Stimulated activated naive CD8-positive, alpha-beta T cell treated with anti-CD3 and anti-CD28 coated beads, Interleukin-15, Interleukin-2, amounts not matched to agents 100 ng/mL and 50 ng/mL, for 24 hours (primary cell): ENCODE data around the gene ULK3.

ENCODE experiments used
- H3K27ac Mint-ChIP-seq: one replicate; pipeline ENCODE4 v1.8.0; 2021; ENCODE audit warnings: mild to moderate bottlenecking, mixed read lengths
- H3K27me3 Mint-ChIP-seq: one replicate; pipeline ENCODE4 v1.8.0; 2021; ENCODE audit warnings: mixed read lengths
- H3K36me3 Mint-ChIP-seq: one replicate; pipeline ENCODE4 v1.8.0; 2021; ENCODE audit warnings: low read depth, mixed read lengths
- H3K4me1 Mint-ChIP-seq: one replicate; pipeline ENCODE4 v1.8.0; 2021; ENCODE audit warnings: low read depth, mixed read lengths
- H3K4me3 Mint-ChIP-seq: one replicate; pipeline ENCODE4 v1.8.0; 2021; ENCODE audit warnings: mild to moderate bottlenecking, mixed read lengths
- H3K9me3 Mint-ChIP-seq: one replicate; pipeline ENCODE4 v1.8.0; 2021; ENCODE audit warnings: mixed read lengths

ULK3 gene

DNA sequence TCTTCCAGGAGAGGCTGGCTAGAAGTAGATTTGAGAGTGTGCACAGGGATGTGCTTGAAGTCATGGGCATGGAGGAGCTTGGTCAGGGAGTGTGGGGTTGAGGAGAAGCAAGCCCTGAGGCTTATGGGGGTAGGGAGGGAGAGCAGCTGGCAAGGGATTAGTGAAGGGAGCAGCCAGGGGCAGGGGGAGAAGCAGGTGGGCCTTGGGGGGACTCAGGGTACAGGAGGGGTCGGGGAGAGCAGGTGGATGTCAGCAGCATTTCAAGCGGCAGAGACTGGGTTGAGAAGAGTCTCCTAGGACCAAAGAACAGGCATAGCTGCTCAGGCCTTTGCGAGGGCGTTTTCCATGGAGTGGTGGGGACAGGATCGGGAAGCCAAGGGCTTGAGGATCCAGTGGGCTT is 33.7 kb downstream of the ULK3 start:
- no peaks in the 10 kb centered on the region for H3K27me3 Mint-ChIP-seq
- H3K36me3 Mint-ChIP-seq = peaks cover 7% of the 10 kb centered on the region
- no peaks in the 10 kb centered on the region for H3K9me3 Mint-ChIP-seq
- no peak overlapping the region for H3K27ac Mint-ChIP-seq
- peaks cover 34% of the 10 kb centered on the region for H3K4me1 Mint-ChIP-seq
- no peak overlapping the region for H3K4me3 Mint-ChIP-seq

DNA sequence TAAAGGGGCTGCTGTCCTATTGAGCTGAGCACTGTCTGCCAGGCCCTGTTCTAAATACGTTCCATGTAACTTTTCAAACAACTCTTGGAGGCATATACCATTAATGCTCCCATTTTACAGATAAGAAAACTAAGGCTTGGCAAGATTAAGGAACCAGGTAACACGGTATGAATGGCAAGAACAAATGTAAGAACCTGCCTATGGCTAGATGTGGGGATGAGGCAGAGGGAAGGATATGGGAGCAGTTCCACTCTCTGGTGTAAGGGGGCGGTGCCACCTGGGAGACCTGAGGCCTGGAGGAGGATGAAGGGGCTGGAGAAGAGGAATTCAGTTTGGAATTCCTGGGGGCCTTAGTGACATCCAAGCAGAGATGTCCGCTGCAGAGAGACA is 34.1 kb downstream of the ULK3 start:
- Mint-ChIP-seq H3K4me1 (peaks cover 38% of the 10 kb centered on the region), H3K4me3 (no peak overlapping the region), H3K36me3 (peaks cover 11% of the 10 kb centered on the region), H3K27ac (no peak overlapping the region), H3K27me3 (no peaks in the 10 kb centered on the region), H3K9me3 (no peaks in the 10 kb centered on the region)

DNA sequence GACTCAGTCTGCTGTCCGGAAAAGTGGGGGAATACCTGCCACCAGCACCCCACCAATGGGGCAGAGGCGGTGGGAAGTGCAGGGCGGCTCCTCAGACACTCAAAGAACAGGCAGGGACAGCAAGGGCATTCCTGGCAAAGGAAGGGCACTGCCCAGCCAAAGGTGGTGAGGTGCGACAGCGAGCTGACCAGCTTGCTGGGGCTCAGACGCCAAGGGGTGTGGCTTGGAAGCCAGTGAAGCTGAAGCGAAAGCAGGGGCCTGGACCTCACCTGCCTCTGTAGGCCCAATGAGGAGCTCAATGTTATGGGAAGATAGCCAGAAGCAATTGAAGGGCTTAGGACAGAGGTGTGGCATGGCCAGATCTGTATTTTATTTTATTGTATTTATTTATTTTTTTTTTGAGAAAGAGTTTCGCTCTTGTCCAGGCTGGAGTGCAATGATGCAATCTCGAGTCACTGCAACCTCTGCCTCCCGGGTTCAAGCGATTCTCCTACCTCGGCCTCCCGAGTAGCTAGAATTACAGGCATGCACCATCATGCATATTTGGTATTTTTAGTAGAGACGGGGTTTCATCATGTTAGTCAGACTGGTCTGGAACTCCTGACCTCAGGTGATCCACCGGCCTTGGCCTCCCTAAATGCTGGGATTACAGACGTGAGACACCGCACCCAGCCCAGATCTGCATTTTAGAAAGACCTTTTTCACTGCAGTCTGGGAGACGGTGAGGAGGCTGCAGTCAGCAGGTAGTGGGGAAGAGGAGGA is 34.7 kb downstream of the ULK3 start:
- Mint-ChIP-seq H3K27me3 (no peaks in the 10 kb centered on the region), H3K27ac (peak overlapping the region; percentile 66), H3K9me3 (no peaks in the 10 kb centered on the region), H3K36me3 (peaks cover 13% of the 10 kb centered on the region), H3K4me3 (no peak overlapping the region), H3K4me1 (peaks cover 39% of the 10 kb centered on the region)

DNA sequence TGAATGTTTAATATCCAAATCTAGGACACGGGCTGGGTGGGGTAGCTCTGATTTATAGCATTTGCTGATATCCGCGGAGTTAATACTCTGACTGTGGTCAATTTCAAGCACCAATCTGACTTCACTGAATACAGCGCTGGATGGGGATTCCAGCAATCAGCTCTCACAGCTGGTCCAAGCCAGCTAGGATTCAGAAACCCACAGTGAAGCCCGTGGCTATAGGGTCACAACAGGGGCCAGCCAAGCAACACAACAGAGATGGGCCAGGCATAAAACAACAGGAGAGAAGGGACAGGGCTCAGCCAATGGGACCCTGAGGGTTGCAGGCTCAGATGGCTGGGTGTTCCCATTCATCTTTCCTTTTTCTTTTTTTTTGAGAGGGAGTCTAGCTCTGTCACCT is 35.7 kb downstream of the ULK3 start:
- H3K4me3 Mint-ChIP-seq = no peak overlapping the region
- no peaks in the 10 kb centered on the region for H3K27me3 Mint-ChIP-seq
- no peaks in the 10 kb centered on the region for H3K9me3 Mint-ChIP-seq
- peak overlapping the region; percentile 41 for H3K27ac Mint-ChIP-seq
- H3K36me3 Mint-ChIP-seq = peaks cover 17% of the 10 kb centered on the region
- peaks cover 39% of the 10 kb centered on the region for H3K4me1 Mint-ChIP-seq

DNA sequence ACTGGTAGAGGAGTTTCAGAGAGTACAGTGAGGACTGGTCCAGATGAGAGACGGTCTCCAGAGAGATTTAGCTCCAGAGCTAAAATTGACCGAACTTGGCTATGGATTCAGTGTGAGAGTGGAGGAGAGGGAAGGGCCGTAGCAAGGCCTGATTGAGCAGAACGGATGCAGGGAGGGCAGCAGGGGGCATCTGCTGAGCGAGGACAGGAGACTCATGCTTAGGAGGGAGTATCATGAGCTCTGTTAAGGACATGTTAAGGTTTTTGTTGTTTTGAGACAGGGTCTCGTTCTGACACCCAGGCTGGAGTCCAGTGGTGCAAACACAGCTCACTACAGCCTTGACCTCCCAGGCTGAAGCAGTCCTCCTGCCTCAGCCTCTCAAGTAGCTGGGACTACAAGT is 38.0 kb downstream of the ULK3 start:
- H3K36me3 Mint-ChIP-seq = peaks cover 36% of the 10 kb centered on the region
- H3K4me3 Mint-ChIP-seq = no peak overlapping the region
- H3K27ac Mint-ChIP-seq = peak overlapping the region; percentile 43
- H3K27me3 Mint-ChIP-seq = no peaks in the 10 kb centered on the region
- peaks cover 43% of the 10 kb centered on the region for H3K4me1 Mint-ChIP-seq
- no peaks in the 10 kb centered on the region for H3K9me3 Mint-ChIP-seq

DNA sequence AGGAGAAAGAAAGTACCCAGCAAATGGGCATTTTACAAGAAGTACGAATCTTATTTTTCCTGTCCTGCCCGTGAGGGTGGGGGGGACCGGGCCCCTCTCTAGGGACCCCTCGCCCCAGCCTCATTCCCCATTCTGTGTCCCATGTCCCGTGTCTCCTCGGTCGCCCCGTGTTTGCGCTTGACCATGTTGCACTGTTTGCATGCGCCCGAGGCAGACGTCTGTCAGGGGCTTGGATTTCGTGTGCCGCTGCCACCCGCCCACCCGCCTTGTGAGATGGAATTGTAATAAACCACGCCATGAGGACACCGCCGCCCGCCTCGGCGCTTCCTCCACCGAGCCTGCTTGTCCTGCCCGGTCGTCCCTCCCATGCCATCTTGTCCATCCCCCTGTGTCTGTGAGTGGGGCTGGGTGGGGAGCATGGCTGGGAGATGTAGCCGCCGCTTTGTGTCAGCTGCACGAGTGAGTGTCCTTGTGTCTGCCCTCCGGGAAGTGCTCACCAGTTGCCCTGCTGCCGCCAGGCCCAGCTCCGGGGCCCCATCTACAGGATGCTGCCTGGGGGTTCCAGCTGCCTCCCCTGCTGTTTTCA is 40.0 kb downstream of the ULK3 start:
- peaks cover 47% of the 10 kb centered on the region for H3K36me3 Mint-ChIP-seq
- peaks cover 48% of the 10 kb centered on the region for H3K4me1 Mint-ChIP-seq
- H3K27me3 Mint-ChIP-seq = no peaks in the 10 kb centered on the region
- no peaks in the 10 kb centered on the region for H3K9me3 Mint-ChIP-seq
- no peak overlapping the region for H3K4me3 Mint-ChIP-seq
- no peak overlapping the region for H3K27ac Mint-ChIP-seq

DNA sequence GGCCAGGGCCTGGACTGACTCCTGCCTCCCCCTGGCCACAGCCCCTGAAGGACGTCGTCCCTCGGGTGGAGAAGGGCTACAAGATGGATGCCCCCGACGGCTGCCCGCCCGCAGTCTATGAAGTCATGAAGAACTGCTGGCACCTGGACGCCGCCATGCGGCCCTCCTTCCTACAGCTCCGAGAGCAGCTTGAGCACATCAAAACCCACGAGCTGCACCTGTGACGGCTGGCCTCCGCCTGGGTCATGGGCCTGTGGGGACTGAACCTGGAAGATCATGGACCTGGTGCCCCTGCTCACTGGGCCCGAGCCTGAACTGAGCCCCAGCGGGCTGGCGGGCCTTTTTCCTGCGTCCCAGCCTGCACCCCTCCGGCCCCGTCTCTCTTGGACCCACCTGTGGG is 40.7 kb downstream of the ULK3 start:
- H3K27ac Mint-ChIP-seq = no peak overlapping the region
- peaks cover 51% of the 10 kb centered on the region for H3K4me1 Mint-ChIP-seq
- H3K9me3 Mint-ChIP-seq = no peaks in the 10 kb centered on the region
- H3K36me3 Mint-ChIP-seq = peaks cover 48% of the 10 kb centered on the region
- no peak overlapping the region for H3K4me3 Mint-ChIP-seq
- no peaks in the 10 kb centered on the region for H3K27me3 Mint-ChIP-seq

DNA sequence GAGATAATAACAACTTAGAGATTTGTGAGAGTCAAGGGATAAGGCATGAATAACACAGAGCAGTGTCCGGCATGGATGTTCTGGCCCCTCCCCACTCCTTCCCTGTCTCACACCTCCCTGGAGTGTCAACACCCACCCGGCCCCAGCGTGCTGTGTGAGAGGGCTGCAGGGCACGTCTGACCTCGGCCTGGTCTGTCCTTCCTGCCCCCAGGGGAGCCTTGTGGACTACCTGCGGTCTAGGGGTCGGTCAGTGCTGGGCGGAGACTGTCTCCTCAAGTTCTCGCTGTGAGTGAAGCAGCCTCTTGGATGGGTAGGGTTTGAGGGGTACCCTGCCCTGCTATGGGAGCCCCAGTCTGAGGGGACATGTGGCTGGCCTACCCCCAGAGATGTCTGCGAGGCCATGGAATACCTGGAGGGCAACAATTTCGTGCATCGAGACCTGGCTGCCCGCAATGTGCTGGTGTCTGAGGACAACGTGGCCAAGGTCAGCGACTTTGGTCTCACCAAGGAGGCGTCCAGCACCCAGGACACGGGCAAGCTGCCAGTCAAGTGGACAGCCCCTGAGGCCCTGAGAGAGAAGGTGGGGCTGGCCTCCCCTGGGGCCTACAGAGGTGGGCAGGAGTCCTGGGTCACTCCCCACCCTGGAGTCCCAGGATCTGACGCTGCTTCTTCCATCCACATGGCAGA is 41.5 kb downstream of the ULK3 start:
- Mint-ChIP-seq H3K4me3 (no peak overlapping the region), H3K36me3 (peaks cover 50% of the 10 kb centered on the region), H3K27ac (peak overlapping the region; percentile 36), H3K4me1 (peaks cover 48% of the 10 kb centered on the region), H3K9me3 (no peaks in the 10 kb centered on the region), H3K27me3 (no peaks in the 10 kb centered on the region)

DNA sequence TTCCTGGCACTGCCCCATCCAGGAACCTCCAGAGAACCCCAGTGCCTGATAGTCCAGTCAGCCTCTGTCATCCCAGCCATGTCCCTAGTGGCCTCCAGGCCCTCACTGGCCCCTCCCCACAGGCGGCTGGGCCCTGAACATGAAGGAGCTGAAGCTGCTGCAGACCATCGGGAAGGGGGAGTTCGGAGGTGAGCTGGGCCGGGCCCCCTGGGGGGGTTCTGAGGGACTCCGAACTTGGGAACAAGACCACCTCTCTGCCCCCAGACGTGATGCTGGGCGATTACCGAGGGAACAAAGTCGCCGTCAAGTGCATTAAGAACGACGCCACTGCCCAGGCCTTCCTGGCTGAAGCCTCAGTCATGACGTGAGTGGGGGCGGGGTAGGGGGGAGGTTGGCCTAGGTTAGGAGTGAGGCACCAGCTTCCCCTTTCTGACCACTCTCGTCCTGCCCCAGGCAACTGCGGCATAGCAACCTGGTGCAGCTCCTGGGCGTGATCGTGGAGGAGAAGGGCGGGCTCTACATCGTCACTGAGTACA is 42.3 kb downstream of the ULK3 start:
- Mint-ChIP-seq H3K36me3 (peaks cover 56% of the 10 kb centered on the region), H3K9me3 (no peaks in the 10 kb centered on the region), H3K27me3 (no peaks in the 10 kb centered on the region), H3K27ac (no peak overlapping the region), H3K4me1 (peaks cover 52% of the 10 kb centered on the region), H3K4me3 (no peak overlapping the region)

DNA sequence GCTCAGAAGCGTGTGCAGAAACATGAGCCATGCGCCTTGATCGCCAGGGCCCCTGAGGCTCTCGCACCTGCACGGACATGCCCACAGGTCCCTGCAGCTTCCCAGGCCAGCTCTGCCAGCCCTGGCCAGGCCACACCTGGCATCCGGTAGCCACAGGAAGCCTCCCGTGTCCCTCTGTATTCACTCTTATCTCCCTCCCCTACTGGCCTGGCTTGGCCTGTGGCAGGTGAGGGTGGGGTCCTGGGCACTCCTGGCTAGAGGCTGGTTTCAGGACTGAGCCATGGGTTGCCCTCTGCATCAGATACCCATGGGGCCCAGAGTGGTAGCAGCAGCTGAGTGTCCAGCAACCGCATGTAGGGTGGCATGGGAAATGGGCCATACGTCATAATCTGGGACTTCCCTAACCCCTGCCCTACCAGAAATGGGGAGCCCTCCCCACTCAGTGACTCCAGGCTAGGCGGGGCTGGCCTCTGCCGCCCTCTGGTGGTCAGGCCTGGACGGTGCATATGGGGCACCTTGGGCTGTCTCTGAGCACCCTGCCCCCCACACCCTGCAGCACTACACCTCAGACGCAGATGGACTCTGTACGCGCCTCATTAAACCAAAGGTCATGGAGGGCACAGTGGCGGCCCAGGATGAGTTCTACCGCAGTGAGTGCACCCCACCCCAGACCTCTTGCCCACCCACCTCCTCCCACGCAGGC is 42.9 kb downstream of the ULK3 start:
- H3K27ac Mint-ChIP-seq = peak overlapping the region; percentile 72
- H3K4me3 Mint-ChIP-seq = peak overlapping the region; percentile 10
- H3K36me3 Mint-ChIP-seq = peaks cover 59% of the 10 kb centered on the region
- H3K4me1 Mint-ChIP-seq = peaks cover 57% of the 10 kb centered on the region
- no peaks in the 10 kb centered on the region for H3K27me3 Mint-ChIP-seq
- H3K9me3 Mint-ChIP-seq = no peaks in the 10 kb centered on the region

DNA sequence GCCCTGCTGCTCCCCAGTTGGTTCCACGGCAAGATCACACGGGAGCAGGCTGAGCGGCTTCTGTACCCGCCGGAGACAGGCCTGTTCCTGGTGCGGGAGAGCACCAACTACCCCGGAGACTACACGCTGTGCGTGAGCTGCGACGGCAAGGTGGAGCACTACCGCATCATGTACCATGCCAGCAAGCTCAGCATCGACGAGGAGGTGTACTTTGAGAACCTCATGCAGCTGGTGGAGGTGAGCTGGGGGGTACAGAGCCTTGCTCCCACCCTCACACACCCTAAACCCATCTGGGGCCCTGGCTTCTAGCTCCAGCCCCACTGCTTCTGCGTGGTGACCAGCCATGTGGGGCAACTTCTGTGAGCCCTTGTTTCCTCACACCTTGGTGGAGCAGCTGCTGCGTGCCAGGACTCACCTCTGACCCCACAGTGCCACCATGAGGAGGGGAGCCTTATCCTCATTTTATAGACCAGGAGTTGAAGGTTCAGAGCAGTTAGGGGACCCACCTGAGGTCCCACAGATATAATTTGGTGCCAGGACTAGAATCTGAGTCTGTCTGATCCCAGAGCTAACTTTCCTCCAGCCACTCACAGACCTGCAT is 43.6 kb downstream of the ULK3 start:
- peak overlapping the region; percentile 10 for H3K4me3 Mint-ChIP-seq
- H3K36me3 Mint-ChIP-seq = peaks cover 58% of the 10 kb centered on the region
- H3K27me3 Mint-ChIP-seq = no peaks in the 10 kb centered on the region
- H3K4me1 Mint-ChIP-seq = peaks cover 60% of the 10 kb centered on the region
- peak overlapping the region; percentile 72 for H3K27ac Mint-ChIP-seq
- no peaks in the 10 kb centered on the region for H3K9me3 Mint-ChIP-seq

DNA sequence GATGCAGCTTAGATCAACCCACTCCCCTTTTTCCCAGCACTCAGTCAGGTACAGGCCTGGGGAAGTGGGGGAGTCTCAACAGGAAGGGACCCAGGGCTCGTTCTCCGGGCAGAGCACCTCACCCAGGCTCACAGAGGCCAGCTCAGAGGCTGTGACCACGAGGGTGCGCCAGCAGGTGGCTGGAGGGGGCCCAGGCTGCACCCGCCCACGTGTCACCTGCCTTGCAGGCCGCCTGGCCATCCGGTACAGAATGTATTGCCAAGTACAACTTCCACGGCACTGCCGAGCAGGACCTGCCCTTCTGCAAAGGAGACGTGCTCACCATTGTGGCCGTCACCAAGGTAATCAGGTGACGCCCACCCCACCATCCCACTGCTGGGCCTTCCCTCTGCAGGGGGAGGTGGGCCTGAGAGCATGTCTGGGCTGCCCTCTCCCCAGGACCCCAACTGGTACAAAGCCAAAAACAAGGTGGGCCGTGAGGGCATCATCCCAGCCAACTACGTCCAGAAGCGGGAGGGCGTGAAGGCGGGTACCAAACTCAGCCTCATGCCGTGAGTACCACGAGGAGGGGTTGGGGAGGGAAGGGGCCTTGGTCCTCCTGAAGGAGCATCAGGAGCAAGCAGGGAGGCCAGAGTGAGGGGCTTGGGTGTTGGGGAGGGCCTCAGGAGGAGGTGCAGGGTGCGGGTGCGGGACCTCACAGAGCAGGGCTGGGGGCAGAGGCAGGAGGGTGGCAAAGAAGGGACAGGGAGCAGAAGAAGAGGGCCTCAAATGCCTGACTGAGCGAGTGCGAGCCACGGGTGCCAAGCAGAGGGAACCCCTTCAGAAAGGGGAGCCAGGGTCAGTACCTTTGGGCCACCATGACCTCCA is 44.3 kb downstream of the ULK3 start:
- Mint-ChIP-seq H3K9me3 (no peaks in the 10 kb centered on the region), H3K36me3 (peaks cover 51% of the 10 kb centered on the region), H3K27me3 (no peaks in the 10 kb centered on the region), H3K4me3 (no peak overlapping the region), H3K27ac (peak overlapping the region; percentile 72), H3K4me1 (peaks cover 59% of the 10 kb centered on the region)

DNA sequence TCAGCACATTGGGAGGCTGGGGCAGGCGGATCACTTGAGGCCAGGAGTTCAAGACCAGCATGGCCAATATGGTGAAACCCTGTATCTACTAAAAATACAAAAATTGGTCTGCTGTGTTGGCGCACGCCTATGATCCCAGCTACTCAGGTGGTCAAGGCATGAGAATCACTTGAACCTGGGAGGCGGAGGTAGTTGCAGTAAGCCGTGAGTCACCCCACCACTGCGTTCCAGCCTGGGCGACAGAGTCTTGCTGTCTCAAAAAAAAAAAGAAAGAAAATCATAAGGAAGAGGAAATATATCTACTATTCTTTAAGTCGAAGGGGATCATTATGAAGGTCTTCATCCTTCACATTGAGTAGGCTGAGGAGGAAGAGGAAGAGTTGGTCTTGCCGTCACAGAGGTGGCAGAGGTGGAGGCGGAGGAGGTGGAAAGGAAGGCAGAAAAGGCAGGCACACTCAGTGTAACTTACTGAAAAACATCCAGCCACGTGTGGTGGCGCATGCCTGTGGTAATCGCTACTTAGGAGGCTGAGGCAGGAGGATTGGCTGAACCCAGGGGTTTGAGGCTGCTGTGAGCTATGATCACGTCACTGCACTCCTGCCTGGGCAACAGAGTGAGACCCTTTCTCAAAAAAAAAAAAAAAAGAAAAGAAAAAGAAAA is 46.9 kb downstream of the ULK3 start:
- H3K9me3 Mint-ChIP-seq = no peaks in the 10 kb centered on the region
- H3K27me3 Mint-ChIP-seq = no peaks in the 10 kb centered on the region
- H3K4me3 Mint-ChIP-seq = peak overlapping the region; percentile 61
- peaks cover 84% of the 10 kb centered on the region for H3K4me1 Mint-ChIP-seq
- H3K27ac Mint-ChIP-seq = peak overlapping the region; percentile 95
- H3K36me3 Mint-ChIP-seq = peaks cover 48% of the 10 kb centered on the region
